Muscle layer of colon (tissue), 2 donors: ENCODE data around the gene TMTC2.
"Not testable (repeated sequence)": the region's sequence is repeated elsewhere in the genome, so short reads cannot be mapped to it uniquely, and the experiment has no call there.

Experiments used
- H3K27ac ChIP-seq: one replicate; pipeline ENCODE4 v1.7.0; 2013; ENCODE audit warnings: low read depth, mild to moderate bottlenecking, low read length, moderate library complexity
- H3K27me3 ChIP-seq, 2 donors: one replicate each; pipeline ENCODE4 v1.7.0; 2013; ENCODE audit warnings: low read length in 2 of 2, mild to moderate bottlenecking in 2 of 2; ENCODE audit not compliant: insufficient read depth in 2 of 2, control insufficient read depth in 1 of 2
- H3K36me3 ChIP-seq: one replicate; pipeline ENCODE4 v1.7.0; 2013; ENCODE audit warnings: mild to moderate bottlenecking, low read length; ENCODE audit not compliant: insufficient read depth
- H3K4me1 ChIP-seq: one replicate; pipeline ENCODE4 v1.7.0; 2013; ENCODE audit warnings: mild to moderate bottlenecking, low read length; ENCODE audit not compliant: insufficient read depth
- H3K4me3 ChIP-seq, 2 donors: one replicate each; pipeline ENCODE4 v1.7.0; 2013; ENCODE audit warnings: low read length in 2 of 2, low read depth in 1 of 2, mild to moderate bottlenecking in 1 of 2, moderate library complexity in 1 of 2
- H3K9ac ChIP-seq: one replicate; pipeline ENCODE4 v1.7.0; 2013; ENCODE audit warnings: low read length
- H3K9me3 ChIP-seq: one replicate; pipeline ENCODE4 v1.7.0; 2013; ENCODE audit warnings: mild to moderate bottlenecking, low read length
- donor health status: abdominal sarcoma.
- donor health status: Adenocarcinoma of cecum.

TMTC2 gene

GRCh38 chr12:82801951-82802610, 115.4 kb downstream of the TMTC2 start:
- no peaks in the 10 kb centered on the region for H3K9me3 ChIP-seq
- H3K4me1 ChIP-seq: no peaks in the 10 kb centered on the region
- H3K27me3 ChIP-seq: no peaks in the 10 kb centered on the region
- no peak overlapping the region for H3K9ac ChIP-seq
- H3K36me3 ChIP-seq: peaks cover 7% of the 10 kb centered on the region
- H3K4me3 ChIP-seq: no peak overlapping the region
- no peak overlapping the region for H3K27ac ChIP-seq

- Histone ChIP-seq H3K27ac (no peak overlapping the region), H3K9ac (no peak overlapping the region), H3K4me1 (no peaks in the 10 kb centered on the region), H3K9me3 (no peaks in the 10 kb centered on the region), H3K27me3 (no peaks in the 10 kb centered on the region), H3K4me3 (no peak overlapping the region), H3K36me3 (peaks cover 7% of the 10 kb centered on the region)
These were observed 116.5 kb downstream of the TMTC2 start for GRCh38 chr12:82803201-82803600.

- H3K4me3 ChIP-seq: no peak overlapping the region
- peaks cover 7% of the 10 kb centered on the region for H3K36me3 ChIP-seq
- no peaks in the 10 kb centered on the region for H3K27me3 ChIP-seq
- H3K9ac ChIP-seq: no peak overlapping the region
- H3K4me1 ChIP-seq: no peaks in the 10 kb centered on the region
- H3K9me3 ChIP-seq: no peaks in the 10 kb centered on the region
- H3K27ac ChIP-seq: no peak overlapping the region
These were observed 117.9 kb downstream of the TMTC2 start for GRCh38 chr12:82804601-82805000.

- not testable (repeated sequence) for H3K9me3 ChIP-seq, H3K27ac ChIP-seq, H3K4me3 ChIP-seq, H3K36me3 ChIP-seq, H3K4me1 ChIP-seq, H3K27me3 ChIP-seq, H3K9ac ChIP-seq
These were observed 118.3 kb downstream of the TMTC2 start for GRCh38 chr12:82805004-82805403.

GRCh38 chr12:82805812-82806497, 119.2 kb downstream of the TMTC2 start:
- H3K27me3 ChIP-seq: no peaks in the 10 kb centered on the region
- no peak overlapping the region for H3K4me3 ChIP-seq
- peaks cover 6% of the 10 kb centered on the region for H3K36me3 ChIP-seq
- no peak overlapping the region for H3K9ac ChIP-seq
- H3K9me3 ChIP-seq: no peaks in the 10 kb centered on the region
- no peak overlapping the region for H3K27ac ChIP-seq
- H3K4me1 ChIP-seq: no peaks in the 10 kb centered on the region

GRCh38 chr12:82807132-82807737, 120.5 kb downstream of the TMTC2 start:
- H3K36me3 ChIP-seq: no peaks in the 10 kb centered on the region
- H3K9me3 ChIP-seq: no peaks in the 10 kb centered on the region
- H3K9ac ChIP-seq: no peak overlapping the region
- H3K4me3 ChIP-seq: no peak overlapping the region
- H3K27me3 ChIP-seq: no peaks in the 10 kb centered on the region
- H3K27ac ChIP-seq: no peak overlapping the region
- H3K4me1 ChIP-seq: peaks cover 5% of the 10 kb centered on the region

GRCh38 chr12:82810568-82810967, 123.9 kb downstream of the TMTC2 start:
- Histone ChIP-seq H3K9me3 (no peaks in the 10 kb centered on the region), H3K27ac (no peak overlapping the region), H3K4me1 (peaks cover 16% of the 10 kb centered on the region), H3K9ac (no peak overlapping the region), H3K36me3 (no peaks in the 10 kb centered on the region), H3K27me3 (no peaks in the 10 kb centered on the region), H3K4me3 (no peak overlapping the region)

DNA sequence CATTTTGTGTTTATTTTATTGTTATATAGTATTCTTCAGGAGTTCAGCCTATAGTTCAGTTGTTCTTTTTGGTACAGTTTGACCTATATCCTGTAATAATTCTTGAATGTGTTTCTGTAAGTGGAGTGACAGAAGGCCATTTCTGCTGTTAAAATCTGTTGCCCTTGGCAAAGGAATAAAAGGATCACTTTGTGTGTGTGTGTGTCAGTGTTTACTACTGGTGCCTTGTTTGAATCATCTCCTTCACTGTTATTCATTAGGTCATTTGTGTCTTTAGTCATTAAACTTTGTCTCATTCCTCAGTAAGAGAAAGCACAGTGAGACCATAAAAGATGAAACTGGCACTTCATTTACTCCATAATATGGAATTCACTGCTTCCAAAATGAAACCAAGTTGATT, 130.7 kb downstream of the TMTC2 start:
- Histone ChIP-seq H3K36me3 (no peaks in the 10 kb centered on the region), H3K4me1 (peaks cover 17% of the 10 kb centered on the region), H3K27me3 (no peaks in the 10 kb centered on the region), H3K27ac (no peak overlapping the region), H3K4me3 (no peak overlapping the region), H3K9ac (no peak overlapping the region), H3K9me3 (no peaks in the 10 kb centered on the region)

DNA sequence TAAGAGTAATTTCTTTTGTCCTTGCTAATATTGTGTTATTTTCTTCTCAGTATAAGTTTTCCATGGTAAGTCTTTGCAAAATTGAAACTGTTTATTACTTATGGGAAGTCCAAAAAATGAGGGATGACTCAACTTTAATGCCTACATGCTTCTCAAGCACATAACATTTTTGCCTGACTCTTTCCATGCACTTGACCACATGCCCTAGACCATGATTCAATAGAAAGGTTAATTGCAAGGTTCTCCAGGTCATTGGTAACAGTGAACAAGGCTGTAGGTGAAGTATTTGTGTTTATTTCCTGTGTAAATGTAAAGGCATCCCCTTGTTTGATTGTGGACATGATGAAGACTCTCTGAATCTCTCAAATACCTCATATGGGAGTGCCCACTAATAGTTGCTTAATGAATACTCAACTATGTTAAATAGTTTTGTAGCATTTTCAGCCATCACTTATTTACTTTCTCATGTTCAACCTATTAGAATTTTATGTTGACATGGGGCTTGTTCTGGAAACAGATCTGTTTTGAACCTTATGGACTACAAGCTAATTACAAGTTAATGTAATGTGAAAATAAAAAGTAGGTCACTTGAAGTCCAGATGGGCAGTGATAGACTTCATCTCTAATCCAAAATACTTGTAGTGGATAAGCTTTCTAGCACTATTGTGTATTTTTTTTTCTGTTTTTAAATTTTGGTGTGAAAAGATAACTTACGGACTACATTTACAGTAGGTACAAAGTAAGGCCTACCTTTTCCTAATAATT, 131.7 kb downstream of the TMTC2 start:
- H3K27ac ChIP-seq: no peak overlapping the region
- H3K9ac ChIP-seq: no peak overlapping the region
- no peak overlapping the region for H3K4me3 ChIP-seq
- no peaks in the 10 kb centered on the region for H3K9me3 ChIP-seq
- H3K36me3 ChIP-seq: no peaks in the 10 kb centered on the region
- H3K27me3 ChIP-seq: no peaks in the 10 kb centered on the region
- peaks cover 11% of the 10 kb centered on the region for H3K4me1 ChIP-seq

DNA sequence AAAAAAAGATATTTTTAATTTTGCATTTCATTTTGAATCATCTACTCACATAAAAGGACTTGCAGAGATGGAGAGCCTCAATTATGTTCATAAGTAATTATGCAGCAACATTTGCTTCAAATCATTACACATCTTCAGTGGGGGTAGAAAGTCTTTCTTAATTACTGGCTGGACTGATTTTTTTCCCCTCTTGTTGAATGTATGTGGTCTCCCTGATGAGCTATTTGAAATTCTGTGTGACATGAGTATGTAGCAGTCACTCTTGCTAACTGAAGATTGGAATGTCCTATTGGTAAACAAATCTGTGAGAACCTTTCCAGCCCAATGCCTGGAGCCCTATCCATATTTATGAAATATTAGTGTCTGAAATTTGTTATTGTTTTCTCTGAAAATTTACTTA, 139.8 kb downstream of the TMTC2 start:
- Histone ChIP-seq H3K4me3 (no peak overlapping the region), H3K9ac (no peak overlapping the region), H3K27ac (no peak overlapping the region), H3K4me1 (peaks cover 3% of the 10 kb centered on the region), H3K9me3 (no peaks in the 10 kb centered on the region), H3K27me3 (no peaks in the 10 kb centered on the region), H3K36me3 (no peaks in the 10 kb centered on the region)

GRCh38 chr12:82832096-82832495, 145.4 kb downstream of the TMTC2 start:
- Histone ChIP-seq H3K4me3 (no peak overlapping the region), H3K9me3 (no peaks in the 10 kb centered on the region), H3K36me3 (no peaks in the 10 kb centered on the region), H3K4me1 (peaks cover 11% of the 10 kb centered on the region), H3K9ac (no peak overlapping the region), H3K27me3 (no peaks in the 10 kb centered on the region), H3K27ac (no peak overlapping the region)
